Hepatocyte (in vitro differentiated cells): ENCODE results near the gene CCN5.

Experiments used
- CTCF ChIP-seq: fragments of 200-600 bp; sonication (generic); IDR thresholded peaks from 2 replicates; pipeline ENCODE4 v1.5.1; 2016; ENCODE audit warnings: antibody characterized with exemption, mild to moderate bottlenecking; ENCODE audit not compliant: poor library complexity
- EZH2 ChIP-seq: fragments of 200-600 bp; sonication (generic); IDR thresholded peaks from 2 replicates; pipeline ENCODE4 v1.6.1; 2016; ENCODE audit warnings: antibody characterized with exemption, mild to moderate bottlenecking, borderline replicate concordance

DNA sequence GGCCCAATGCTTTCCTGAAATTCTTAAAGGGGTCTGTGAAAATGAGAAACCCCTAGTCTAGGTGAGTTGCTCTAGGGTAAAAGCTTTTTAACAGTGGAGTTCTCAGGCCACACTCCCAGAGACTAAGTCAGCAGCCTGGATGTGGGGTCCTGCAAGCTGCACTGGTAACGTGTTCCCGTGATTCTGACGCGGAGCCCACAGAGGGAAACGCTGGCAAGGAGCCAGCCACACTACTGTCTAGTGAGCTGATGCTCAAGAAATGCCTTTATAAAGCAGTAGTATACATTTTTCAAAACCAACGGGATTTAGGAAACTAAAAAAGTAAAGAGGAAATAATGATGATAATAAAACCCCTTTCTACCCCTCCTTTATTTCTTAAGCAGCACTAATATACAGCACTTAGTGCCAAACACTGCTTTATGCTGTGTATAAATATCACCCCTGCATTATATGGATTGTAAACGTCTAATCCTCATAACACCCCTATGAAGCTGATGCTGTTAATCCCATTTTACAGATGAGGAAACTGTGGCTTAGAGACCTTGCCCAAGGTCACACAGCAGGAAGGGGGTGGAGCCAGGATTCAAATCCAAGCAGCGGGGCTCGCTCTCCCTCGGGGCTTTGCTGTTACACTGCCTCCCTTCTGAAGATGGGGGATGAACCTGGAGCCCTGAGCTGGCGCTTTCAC is 55.5 kb downstream of the CCN5 start:
- TF ChIP-seq EZH2 (no peak), CTCF (no peak)
